ENCODE measurements around the gene SYNPR. TPM values are rescaled to one million over a fixed set of nuclear protein-coding genes. Genes with fewer than 3 reads are reported as not detected.

The SYNPR gene
- total RNA-seq, 1 experiment from 2014 or later: not detected

GRCh38 chr3:63390710-63391230 lies 112.7 kb downstream of the SYNPR start:
- intact Hi-C loops (cut with micrococcal nuclease): no loop called here
- Histone ChIP-seq H3K4me1 (ENCODE audit: insufficient read depth, low read length) (no peaks in the 10 kb centered on the region), H2AFZ (ENCODE audit: low read length) (no peak overlapping the region), H3F3A (ENCODE audit: low read length, unreplicated experiment) (no peaks in the 10 kb centered on the region), H3K4me3 (ENCODE audit: low read length) (no peak overlapping the region), H3K9me2 (replicated peaks; ENCODE audit: low read length) (no peaks in the 10 kb centered on the region), H3K27ac (ENCODE audit: low read length) (no peak overlapping the region), H3K27me3 (ENCODE audit: low read length) (no peaks in the 10 kb centered on the region), H4K20me1 (ENCODE audit: low read length) (no peaks in the 10 kb centered on the region), H3K9me3 (ENCODE audit: low read length) (no peaks in the 10 kb centered on the region), H3K36me3 (ENCODE audit: low read depth, low read length) (no peaks in the 10 kb centered on the region), H3K4me2 (ENCODE audit: low read length) (no peak overlapping the region), H3K9ac (ENCODE audit: low read length) (no peak overlapping the region), H3K79me2 (ENCODE audit: low read length) (no peaks in the 10 kb centered on the region)
- ATAC-seq (no peak), DNase-seq (peak; percentile 37)
- no peak for TF ChIP-seq EZH2 (IDR thresholded peaks at IDR 0.05; ENCODE audit: low read length, unreplicated experiment)
- TF ChIP-seq EZH2phosphoT487 (IDR thresholded peaks at IDR 0.05; ENCODE audit: borderline replicate concordance, low read length): no peak
- no peak for TF ChIP-seq CTCF (conservative IDR thresholded peaks at IDR 0.05; ENCODE audit: low read depth, low read length)
- ChIA-PET CTCF (no interaction called here), POLR2A (ENCODE audit: unreplicated experiment) (no interaction called here)
- no TSS peak for BruUV-seq (replicated peaks)

- Histone ChIP-seq H3K4me2 (ENCODE audit: low read length) (no peak overlapping the region), H3F3A (ENCODE audit: low read length, unreplicated experiment) (no peaks in the 10 kb centered on the region), H3K4me1 (ENCODE audit: insufficient read depth, low read length) (no peaks in the 10 kb centered on the region), H3K9ac (ENCODE audit: low read length) (no peak overlapping the region), H3K79me2 (ENCODE audit: low read length) (no peaks in the 10 kb centered on the region), H4K20me1 (ENCODE audit: low read length) (no peaks in the 10 kb centered on the region), H3K9me2 (replicated peaks; ENCODE audit: low read length) (no peaks in the 10 kb centered on the region), H3K9me3 (ENCODE audit: low read length) (no peaks in the 10 kb centered on the region), H3K27me3 (ENCODE audit: low read length) (no peaks in the 10 kb centered on the region; the same call in 1 of the 2 replicates), H2AFZ (ENCODE audit: low read length) (no peak overlapping the region), H3K27ac (ENCODE audit: low read length) (no peak overlapping the region), H3K36me3 (ENCODE audit: low read depth, low read length) (no peaks in the 10 kb centered on the region), H3K4me3 (ENCODE audit: low read length) (no peak overlapping the region)
- TF ChIP-seq CTCF (conservative IDR thresholded peaks at IDR 0.05; ENCODE audit: low read depth, low read length) (no peak), EZH2phosphoT487 (IDR thresholded peaks at IDR 0.05; ENCODE audit: borderline replicate concordance, low read length) (no peak), EZH2 (IDR thresholded peaks at IDR 0.05; ENCODE audit: low read length, unreplicated experiment) (no peak)
- POLR2A ChIA-PET (ENCODE audit: unreplicated experiment): no interaction called here
- no TSS peak for BruUV-seq (replicated peaks)
- intact Hi-C loops (cut with micrococcal nuclease): no loop called here
- CTCF ChIA-PET: no interaction called here
- ATAC-seq: no peak
- no peak for DNase-seq
Measured at GRCh38 chr3:63395960-63396359, 117.9 kb downstream of the SYNPR start.

GRCh38 chr3:63400246-63400860 lies 122.2 kb downstream of the SYNPR start:
- ChIA-PET POLR2A (ENCODE audit: unreplicated experiment) (no interaction called here), CTCF (interaction anchor here (0.6 kb wide), 1 partner anchor 1934 kb away, joined by 3 read pairs; no protein-coding TSS in a partner anchor)
- intact Hi-C loops (cut with micrococcal nuclease): no loop called here
- no peak overlapping the region for H2AFZ ChIP-seq (ENCODE audit: low read length)
- no peaks in the 10 kb centered on the region for H3F3A ChIP-seq (ENCODE audit: low read length, unreplicated experiment)
- no peaks in the 10 kb centered on the region for H3K36me3 ChIP-seq (ENCODE audit: low read depth, low read length)
- no peaks in the 10 kb centered on the region; the same call in 1 of the 2 replicates for H3K27me3 ChIP-seq (ENCODE audit: low read length)
- no peak overlapping the region for H3K27ac ChIP-seq (ENCODE audit: low read length)
- TF ChIP-seq EZH2 (IDR thresholded peaks at IDR 0.05; ENCODE audit: low read length, unreplicated experiment): no peak
- TF ChIP-seq EZH2phosphoT487 (IDR thresholded peaks at IDR 0.05; ENCODE audit: borderline replicate concordance, low read length): no peak
- TF ChIP-seq CTCF (conservative IDR thresholded peaks at IDR 0.05; ENCODE audit: low read depth, low read length): no peak
- H3K79me2 ChIP-seq (ENCODE audit: low read length): no peaks in the 10 kb centered on the region
- H4K20me1 ChIP-seq (ENCODE audit: low read length): no peaks in the 10 kb centered on the region
- no peak overlapping the region for H3K9ac ChIP-seq (ENCODE audit: low read length)
- BruUV-seq (replicated peaks): no TSS peak
- peak; percentile 9 for DNase-seq
- H3K9me2 ChIP-seq (replicated peaks; ENCODE audit: low read length): no peaks in the 10 kb centered on the region
- ATAC-seq: no peak
- H3K4me3 ChIP-seq (ENCODE audit: low read length): no peak overlapping the region
- H3K9me3 ChIP-seq (ENCODE audit: low read length): no peaks in the 10 kb centered on the region
- no peaks in the 10 kb centered on the region for H3K4me1 ChIP-seq (ENCODE audit: insufficient read depth, low read length)
- H3K4me2 ChIP-seq (ENCODE audit: low read length): no peak overlapping the region

Measured in PC-3 (cell line).